Measurements from ENCODE around the gene IL13RA1.
A peak's percentile ranks its signal among the peaks of the same experiment; 100 is the strongest.

DNA sequence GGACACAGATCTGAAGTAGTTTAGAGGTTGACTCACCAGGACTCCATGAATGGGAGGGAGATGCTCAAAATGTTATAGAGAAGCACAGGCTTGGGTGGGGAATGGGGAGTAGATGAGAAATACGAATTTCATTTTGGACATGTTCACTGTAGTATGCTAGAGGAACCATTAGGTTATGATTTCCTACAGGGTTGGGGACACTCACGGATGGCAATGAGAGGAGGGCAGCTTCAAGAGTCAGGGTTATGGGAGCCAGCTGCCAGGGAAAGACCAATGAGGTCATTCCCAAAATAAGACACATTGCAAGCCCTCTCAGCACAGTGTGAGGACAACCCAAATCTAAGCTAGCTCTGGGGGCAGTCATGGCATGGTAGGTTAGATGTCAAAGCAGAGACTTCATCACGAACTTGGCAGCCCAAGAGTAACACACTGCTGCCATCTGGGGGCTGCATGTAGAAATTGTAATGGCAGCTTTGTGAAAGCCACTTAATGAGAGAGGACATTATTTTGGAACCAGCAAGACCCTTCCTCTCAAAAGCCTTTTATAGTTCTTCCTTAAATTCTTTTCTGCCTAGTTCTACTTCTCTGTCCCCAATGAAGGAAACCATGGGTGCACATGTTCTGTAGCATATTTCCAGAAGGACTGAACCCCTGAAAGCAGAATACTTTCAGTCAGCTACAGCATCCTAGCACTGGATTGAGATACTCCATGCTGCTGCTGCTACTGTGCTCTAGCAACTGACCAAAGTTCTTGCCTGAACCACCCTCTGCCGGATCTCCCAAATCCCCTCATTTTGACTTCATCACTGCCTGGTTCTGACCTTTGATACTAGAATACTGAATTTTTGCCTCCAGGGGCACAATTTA, 80.0 kb downstream of the IL13RA1 start:
- TF ChIP-seq, protein P1, sequence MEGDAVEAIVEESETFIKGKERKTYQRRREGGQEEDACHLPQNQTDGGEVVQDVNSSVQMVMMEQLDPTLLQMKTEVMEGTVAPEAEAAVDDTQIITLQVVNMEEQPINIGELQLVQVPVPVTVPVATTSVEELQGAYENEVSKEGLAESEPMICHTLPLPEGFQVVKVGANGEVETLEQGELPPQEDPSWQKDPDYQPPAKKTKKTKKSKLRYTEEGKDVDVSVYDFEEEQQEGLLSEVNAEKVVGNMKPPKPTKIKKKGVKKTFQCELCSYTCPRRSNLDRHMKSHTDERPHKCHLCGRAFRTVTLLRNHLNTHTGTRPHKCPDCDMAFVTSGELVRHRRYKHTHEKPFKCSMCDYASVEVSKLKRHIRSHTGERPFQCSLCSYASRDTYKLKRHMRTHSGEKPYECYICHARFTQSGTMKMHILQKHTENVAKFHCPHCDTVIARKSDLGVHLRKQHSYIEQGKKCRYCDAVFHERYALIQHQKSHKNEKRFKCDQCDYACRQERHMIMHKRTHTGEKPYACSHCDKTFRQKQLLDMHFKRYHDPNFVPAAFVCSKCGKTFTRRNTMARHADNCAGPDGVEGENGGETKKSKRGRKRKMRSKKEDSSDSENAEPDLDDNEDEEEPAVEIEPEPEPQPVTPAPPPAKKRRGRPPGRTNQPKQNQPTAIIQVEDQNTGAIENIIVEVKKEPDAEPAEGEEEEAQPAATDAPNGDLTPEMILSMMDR (IDR thresholded peaks at IDR 0.05), result peak in 5 of 7 experiments; percentile 28 to 71 (median 52)
- TF ChIP-seq POLR2A (IDR thresholded peaks at IDR 0.05), result no peak
- no peak for TF ChIP-seq EP300 (IDR thresholded peaks at IDR 0.05)
- TF ChIP-seq POLR2AphosphoS5 (IDR thresholded peaks at IDR 0.05), result peak in 1 of 3 donors; percentile 25

Measured in stomach (tissue), 4 donors.